Measurements from ENCODE around the gene TGFBR3L. TPM values are rescaled to one million over a fixed set of nuclear protein-coding genes. Genes with fewer than 3 reads are reported as not detected.

TGFBR3L gene
- total RNA-seq, 4 donors from 2014 or later, result not detected

GRCh38 chr19:7869453-7869909, 45.1 kb upstream of the TGFBR3L start:
- no peak for TF ChIP-seq CTCF (IDR thresholded peaks at IDR 0.05)
- ATAC-seq (ENCODE audit: low FRiP score), result peak; percentile 53
- DNase-seq (ENCODE audit: low spot score), result no peak

GRCh38 chr19:7869910-7870511, 44.6 kb upstream of the TGFBR3L start:
- ATAC-seq (ENCODE audit: low FRiP score), result no peak
- no peak for DNase-seq (ENCODE audit: low spot score)
- TF ChIP-seq CTCF (IDR thresholded peaks at IDR 0.05), result no peak

GRCh38 chr19:7870571-7871436, 43.8 kb upstream of the TGFBR3L start:
- DNase-seq (ENCODE audit: low spot score) (no peak), ATAC-seq (ENCODE audit: low FRiP score) (no peak)
- no peak for TF ChIP-seq CTCF (IDR thresholded peaks at IDR 0.05)

GRCh38 chr19:7871437-7872305, 43.0 kb upstream of the TGFBR3L start:
- DNase-seq (ENCODE audit: low spot score), result peak; percentile 75
- peak; percentile 17 for ATAC-seq (ENCODE audit: low FRiP score)

GRCh38 chr19:7872306-7873204, 42.1 kb upstream of the TGFBR3L start:
- no peak for DNase-seq (ENCODE audit: low spot score)
- no peak for TF ChIP-seq CTCF (IDR thresholded peaks at IDR 0.05)
- ATAC-seq (ENCODE audit: low FRiP score), result no peak

More at GRCh38 chr19:7871437-7872305, 43.0 kb upstream of the TGFBR3L start:
- no peak for TF ChIP-seq CTCF (IDR thresholded peaks at IDR 0.05)

Measured in omental fat pad (tissue), 4 donors.